NB4 (cell line): ENCODE data around the gene MICU1.

Source experiments
- CTCF ChIP-seq: IDR thresholded peaks from one replicate; pipeline ENCODE4 v1.5.1; 2012; ENCODE audit warnings: low read depth, low read length
- POLR2A ChIP-seq: IDR thresholded peaks from 2 replicates; pipeline ENCODE4 v1.6.1; 2011; ENCODE audit warnings: mild to moderate bottlenecking; ENCODE audit not compliant: insufficient read length; ENCODE audit errors: extremely low read depth

GRCh38 chr10:72499701-72500100, 126.2 kb downstream of the MICU1 start:
- no peak for TF ChIP-seq CTCF
- no peak for TF ChIP-seq POLR2A
